A673 (cell line): ENCODE results near the gene NAT10.

ENCODE experiments used
- EZH2 ChIP-seq: fragments of 200-600 bp; sonication (generic); IDR thresholded peaks from 2 replicates; pipeline ENCODE4 v1.6.1; 2017; ENCODE audit warnings: borderline replicate concordance, low read depth, mild to moderate bottlenecking, mixed read lengths, antibody characterized with exemption, low read length; ENCODE audit not compliant: poor library complexity, severe bottlenecking
- TF ChIP-seq, protein P1 (sequence below): fragments of 300-800, 200-600 bp; sonication (generic); conservative IDR thresholded peaks from 2 replicates; pipeline ENCODE4 v1.5.1; 2017; ENCODE audit warnings: low read depth, mild to moderate bottlenecking, antibody characterized with exemption, low read length, moderate library complexity, mixed read lengths

DNA sequence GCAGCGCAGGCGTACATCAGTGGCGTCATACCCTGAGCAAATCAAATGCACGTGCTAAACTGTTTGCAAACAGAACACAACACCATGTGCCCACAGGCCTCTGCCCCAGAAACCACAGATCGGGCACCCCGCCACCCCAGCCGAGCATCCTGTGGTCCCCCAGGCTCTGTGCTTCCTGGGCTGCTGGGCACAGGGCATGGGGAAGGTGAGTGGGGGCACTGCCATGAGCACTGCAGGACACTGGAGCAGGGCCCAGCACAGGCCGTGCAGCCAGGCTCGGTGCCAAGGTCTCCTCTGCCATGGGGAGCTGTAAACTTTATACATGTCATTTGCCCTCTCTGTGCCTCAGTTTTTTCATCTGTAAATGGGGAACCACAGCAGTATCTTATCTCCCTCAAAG is 62.5 kb downstream of the NAT10 start:
- TF ChIP-seq, protein P1, sequence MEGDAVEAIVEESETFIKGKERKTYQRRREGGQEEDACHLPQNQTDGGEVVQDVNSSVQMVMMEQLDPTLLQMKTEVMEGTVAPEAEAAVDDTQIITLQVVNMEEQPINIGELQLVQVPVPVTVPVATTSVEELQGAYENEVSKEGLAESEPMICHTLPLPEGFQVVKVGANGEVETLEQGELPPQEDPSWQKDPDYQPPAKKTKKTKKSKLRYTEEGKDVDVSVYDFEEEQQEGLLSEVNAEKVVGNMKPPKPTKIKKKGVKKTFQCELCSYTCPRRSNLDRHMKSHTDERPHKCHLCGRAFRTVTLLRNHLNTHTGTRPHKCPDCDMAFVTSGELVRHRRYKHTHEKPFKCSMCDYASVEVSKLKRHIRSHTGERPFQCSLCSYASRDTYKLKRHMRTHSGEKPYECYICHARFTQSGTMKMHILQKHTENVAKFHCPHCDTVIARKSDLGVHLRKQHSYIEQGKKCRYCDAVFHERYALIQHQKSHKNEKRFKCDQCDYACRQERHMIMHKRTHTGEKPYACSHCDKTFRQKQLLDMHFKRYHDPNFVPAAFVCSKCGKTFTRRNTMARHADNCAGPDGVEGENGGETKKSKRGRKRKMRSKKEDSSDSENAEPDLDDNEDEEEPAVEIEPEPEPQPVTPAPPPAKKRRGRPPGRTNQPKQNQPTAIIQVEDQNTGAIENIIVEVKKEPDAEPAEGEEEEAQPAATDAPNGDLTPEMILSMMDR: no peak
- TF ChIP-seq EZH2: no peak
